NCI-H187 treated with DMSO at 0.1 percent for 48 hours (cell line): ENCODE measurements around the gene SUMF2.
"Not testable (repeated sequence)": the region's sequence is repeated elsewhere in the genome, so short reads cannot be mapped to it uniquely, and the experiment has no call there.

Experiments
- DNase-seq: peaks from one replicate; lab custom pipeline; 2025; lab: John Stamatoyannopoulos, UW

The SUMF2 gene

GRCh38 chr7:56062382-56062781, 1.7 kb upstream of the SUMF2 start:
- DNase-seq = no peak

- DNase-seq = no peak
These were observed 595 bp upstream of the SUMF2 start for GRCh38 chr7:56063500-56063881.

GRCh38 chr7:56066376-56066775, 2.3 kb downstream of the SUMF2 start:
- not testable (repeated sequence) for DNase-seq

- DNase-seq = peak; percentile 18
These were observed 10.3 kb downstream of the SUMF2 start for GRCh38 chr7:56074371-56074791.

DNA sequence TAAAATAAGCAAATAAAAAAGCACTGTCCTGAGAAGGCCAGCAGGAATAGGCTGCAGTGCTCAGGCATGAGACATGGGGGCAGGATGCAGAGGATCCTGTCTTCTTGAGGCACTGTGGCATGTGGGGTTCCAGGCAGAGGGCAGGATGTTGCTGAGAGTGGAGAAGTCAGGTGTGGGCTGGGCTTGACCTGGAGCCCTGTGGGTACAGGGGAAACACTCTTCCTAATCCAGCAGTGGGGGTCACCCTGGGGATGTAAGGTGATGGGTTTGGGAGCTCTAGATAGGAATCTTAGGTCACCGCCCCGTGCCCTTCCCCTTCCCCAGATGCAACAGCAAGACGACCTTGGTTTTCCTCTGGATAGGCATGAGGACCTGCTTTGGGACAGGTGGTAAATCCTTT, 13.6 kb downstream of the SUMF2 start:
- DNase-seq = no peak

DNA sequence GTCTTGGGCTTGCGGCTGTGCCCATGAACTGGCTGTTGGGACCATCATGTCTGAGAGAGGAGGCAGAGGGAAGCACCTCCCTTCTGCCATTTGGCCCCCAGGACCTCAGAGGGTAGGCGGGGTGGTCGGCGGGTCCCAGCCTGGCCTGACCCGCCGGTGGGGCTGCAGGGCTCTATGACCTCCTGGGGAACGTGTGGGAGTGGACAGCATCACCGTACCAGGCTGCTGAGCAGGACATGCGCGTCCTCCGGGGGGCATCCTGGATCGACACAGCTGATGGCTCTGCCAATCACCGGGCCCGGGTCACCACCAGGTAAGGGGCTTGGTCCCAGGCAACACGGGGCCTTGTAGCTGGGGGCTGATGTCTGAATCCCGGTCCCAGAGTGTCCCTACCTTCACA, 14.1 kb downstream of the SUMF2 start:
- no peak for DNase-seq

DNA sequence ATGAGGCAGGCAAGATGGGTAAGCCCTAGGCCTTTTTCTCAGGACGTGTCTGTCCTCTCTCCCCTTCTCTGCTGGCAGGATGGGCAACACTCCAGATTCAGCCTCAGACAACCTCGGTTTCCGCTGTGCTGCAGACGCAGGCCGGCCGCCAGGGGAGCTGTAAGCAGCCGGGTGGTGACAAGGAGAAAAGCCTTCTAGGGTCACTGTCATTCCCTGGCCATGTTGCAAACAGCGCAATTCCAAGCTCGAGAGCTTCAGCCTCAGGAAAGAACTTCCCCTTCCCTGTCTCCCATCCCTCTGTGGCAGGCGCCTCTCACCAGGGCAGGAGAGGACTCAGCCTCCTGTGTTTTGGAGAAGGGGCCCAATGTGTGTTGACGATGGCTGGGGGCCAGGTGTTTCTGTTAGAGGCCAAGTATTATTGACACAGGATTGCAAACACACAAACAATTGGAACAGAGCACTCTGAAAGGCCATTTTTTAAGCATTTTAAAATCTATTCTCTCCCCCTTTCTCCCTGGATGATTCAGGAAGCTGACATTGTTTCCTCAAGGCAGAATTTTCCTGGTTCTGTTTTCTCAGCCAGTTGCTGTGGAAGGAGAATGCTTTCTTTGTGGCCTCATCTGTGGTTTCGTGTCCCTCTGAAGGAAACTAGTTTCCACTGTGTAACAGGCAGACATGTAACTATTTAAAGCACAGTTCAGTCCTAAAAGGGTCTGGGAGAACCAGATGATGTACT, 15.5 kb downstream of the SUMF2 start:
- DNase-seq = no peak

- DNase-seq = not testable (repeated sequence)
These were observed 16.8 kb downstream of the SUMF2 start for GRCh38 chr7:56080726-56081435.

- no peak for DNase-seq
These were observed 17.7 kb downstream of the SUMF2 start for GRCh38 chr7:56081626-56082340.

GRCh38 chr7:56083150-56083785, 19.2 kb downstream of the SUMF2 start:
- no peak for DNase-seq

DNA sequence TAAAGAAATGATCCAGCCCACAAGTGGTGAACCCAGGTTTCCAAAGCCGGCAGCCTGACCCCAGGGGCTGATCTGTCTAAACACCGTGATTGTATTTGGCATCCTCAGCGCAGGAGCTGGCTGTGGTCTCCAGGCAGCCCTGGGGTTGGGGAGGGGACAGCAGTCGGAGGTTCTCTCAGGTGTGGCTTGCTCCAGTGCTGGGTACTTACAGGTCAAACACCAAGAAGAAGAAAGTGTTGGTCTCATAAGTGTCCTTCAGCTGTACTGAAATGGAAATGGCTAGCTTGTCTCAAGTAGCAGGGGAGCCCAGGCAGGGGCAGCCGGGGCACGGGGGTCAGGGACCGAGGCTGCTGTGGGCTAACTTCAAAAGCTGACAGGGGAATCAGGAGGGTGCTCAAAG, 22.7 kb downstream of the SUMF2 start:
- DNase-seq = no peak

GRCh38 chr7:56087445-56087844, 23.4 kb downstream of the SUMF2 start:
- DNase-seq = no peak

GRCh38 chr7:56091591-56091990, 27.5 kb downstream of the SUMF2 start:
- no peak for DNase-seq

- not testable (repeated sequence) for DNase-seq
These were observed 28.3 kb downstream of the SUMF2 start for GRCh38 chr7:56092388-56092787.

GRCh38 chr7:56092789-56093531, 28.9 kb downstream of the SUMF2 start, which contains the start of gene PHKG1:
TSS of gene PHKG1 (minus strand) at chr7:56092952. CDS start at chr7:56088941, 4,011 bp downstream.
- DNase-seq = no peak

DNA sequence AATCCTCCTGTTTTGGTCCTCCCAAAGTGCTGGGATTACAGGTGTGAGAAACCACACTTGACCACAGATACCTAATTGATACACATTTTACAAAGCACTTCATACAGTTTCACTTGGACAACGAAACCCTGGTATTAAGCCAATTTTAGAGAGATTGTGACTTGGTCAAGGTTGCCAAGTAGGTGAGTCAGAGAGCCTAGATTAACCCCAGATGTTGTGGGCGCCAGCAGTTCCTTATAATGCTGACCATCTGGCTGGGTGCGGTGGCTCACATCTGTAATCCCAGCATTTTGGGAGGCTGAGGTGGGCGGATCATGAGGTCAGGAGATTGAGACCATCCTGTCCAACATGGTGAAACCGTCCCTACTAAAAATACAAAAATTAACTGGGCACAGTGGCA, 33.6 kb downstream of the SUMF2 start:
- no peak for DNase-seq

- not testable (repeated sequence) for DNase-seq
These were observed 34.3 kb downstream of the SUMF2 start for GRCh38 chr7:56098187-56099008.

DNA sequence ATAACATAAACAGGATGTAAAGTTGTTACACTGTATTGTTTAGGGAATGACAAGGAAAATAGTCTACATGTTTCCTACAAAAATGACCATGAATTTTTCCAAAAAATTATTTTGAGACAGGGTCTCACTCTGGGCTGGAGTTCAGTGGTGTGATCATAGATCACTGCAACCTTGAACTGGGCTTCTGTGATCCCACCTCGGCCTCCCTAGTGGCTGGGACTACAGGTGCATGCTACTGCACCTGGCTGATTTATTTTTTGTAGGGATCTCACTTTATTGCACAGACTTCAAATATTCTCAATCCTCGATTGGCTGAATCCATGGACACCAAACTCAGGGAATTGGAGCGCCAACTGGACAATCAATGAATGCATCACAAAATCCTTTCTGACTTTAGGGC, 35.6 kb downstream of the SUMF2 start:
- no peak for DNase-seq

DNA sequence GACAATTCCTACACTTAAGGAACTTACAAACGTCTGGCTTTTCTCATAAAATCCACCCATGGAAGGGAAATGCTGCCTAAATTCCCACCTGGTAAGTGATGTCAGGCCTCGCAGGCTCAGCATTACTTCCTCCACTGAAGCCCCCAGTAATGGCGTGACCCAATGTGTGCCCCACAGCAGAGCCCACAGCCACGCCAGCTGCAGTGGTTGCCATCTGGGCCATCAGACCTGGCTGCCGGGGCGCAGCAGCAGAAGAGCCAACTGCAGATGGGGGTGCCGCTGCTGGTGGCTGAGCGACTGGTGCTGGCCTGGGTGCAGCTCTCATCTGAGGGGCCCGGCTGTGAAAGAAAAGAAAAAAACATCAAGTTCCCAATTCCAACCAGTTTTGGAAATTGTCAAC, 40.1 kb downstream of the SUMF2 start:
- not testable (repeated sequence) for DNase-seq

DNA sequence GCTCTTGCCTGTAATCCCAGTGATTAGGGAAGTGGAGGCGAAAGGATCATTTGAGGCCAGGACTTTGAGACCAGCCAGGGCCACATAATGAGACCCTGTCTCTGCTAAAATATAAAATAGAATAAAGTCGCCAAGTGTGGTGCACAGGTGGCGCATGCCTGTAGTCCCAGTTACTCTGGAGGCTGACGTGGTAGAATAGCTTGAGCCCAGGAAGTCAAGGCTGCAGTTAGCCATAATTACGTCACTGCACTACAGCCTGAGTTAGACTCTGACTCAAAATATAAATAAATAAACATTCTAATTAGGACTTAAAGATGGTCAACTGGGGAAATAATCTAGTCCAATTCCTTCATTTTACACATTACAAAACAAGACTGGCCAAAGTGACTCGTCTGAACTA, 41.4 kb downstream of the SUMF2 start:
- no peak for DNase-seq
